Liver (tissue), 9 donors: ENCODE results near the gene UBASH3B. TPM values are rescaled to one million over a fixed set of nuclear protein-coding genes. Genes with fewer than 3 reads are reported as not detected.

Source experiments
- DNase-seq: peaks from one replicate; pipeline ENCODE4 v3.0.0-alpha.2; 2017; ENCODE audit warnings: low spot score
- H3K27ac ChIP-seq, 2 donors: one replicate each; pipeline ENCODE4 v1.7.0; 2013; ENCODE audit warnings: inconsistent platforms in 2 of 2, low read length in 2 of 2, control low read depth in 1 of 2, low read depth in 1 of 2, mild to moderate bottlenecking in 1 of 2
- H3K27me3 ChIP-seq, 4 donors: one replicate each; pipeline versions ENCODE4 v1.6.1 to v1.7.0; 2013; ENCODE audit warnings: low read length in 3 of 4, inconsistent platforms in 1 of 4, mild to moderate bottlenecking in 1 of 4, moderate library complexity in 1 of 4; ENCODE audit not compliant: control insufficient read depth in 4 of 4, insufficient read depth in 4 of 4
- H3K36me3 ChIP-seq, 4 donors: one replicate each; pipeline versions ENCODE4 v1.6.1 to v1.7.0; 2013; ENCODE audit warnings: low read length in 3 of 4, mild to moderate bottlenecking in 3 of 4, low read depth in 1 of 4, moderate library complexity in 1 of 4; ENCODE audit not compliant: control insufficient read depth in 4 of 4, insufficient read depth in 3 of 4
- H3K4me1 ChIP-seq, 4 donors: one replicate each; pipeline versions ENCODE4 v1.6.1 to v1.7.0; 2013; ENCODE audit warnings: low read length in 3 of 4, mild to moderate bottlenecking in 3 of 4, moderate library complexity in 1 of 4; ENCODE audit not compliant: control insufficient read depth in 4 of 4, insufficient read depth in 4 of 4
- H3K4me3 ChIP-seq, 3 donors: one replicate each; pipeline versions ENCODE4 v1.6.1 to v1.7.0; 2013; ENCODE audit warnings: low read length in 3 of 3, control low read depth in 1 of 3, low read depth in 1 of 3, mild to moderate bottlenecking in 1 of 3
- H3K9ac ChIP-seq, 2 donors: one replicate each; pipeline ENCODE4 v1.7.0; 2013; ENCODE audit warnings: low read length in 2 of 2, mild to moderate bottlenecking in 2 of 2, moderate library complexity in 2 of 2, control low read depth in 1 of 2, low read depth in 1 of 2
- H3K9me3 ChIP-seq, 4 donors: one replicate each; pipeline versions ENCODE4 v1.6.1 to v1.7.0; 2013; ENCODE audit warnings: low read length in 3 of 4; ENCODE audit not compliant: control insufficient read depth in 4 of 4
- CTCF ChIP-seq: fragments of 150-350 bp; IDR thresholded peaks from 2 replicates; pipeline ENCODE4 v1.5.1; 2017; ENCODE audit warnings: improper control_type of control experiment, low read depth, low read length; ENCODE audit not compliant: missing input control
- EGR1 ChIP-seq, 2 donors: IDR thresholded peaks; 2 replicates each; pipeline ENCODE4 v1.6.1; 2016 to 2018; ENCODE audit warnings: antibody characterized with exemption in 2 of 2, low read depth in 2 of 2
- FOXA1 ChIP-seq: IDR thresholded peaks from 2 replicates; pipeline ENCODE4 v1.6.1; 2016; ENCODE audit warnings: antibody characterized with exemption
- FOXA2 ChIP-seq: IDR thresholded peaks from 2 replicates; pipeline ENCODE4 v1.6.1; 2016; ENCODE audit warnings: antibody characterized with exemption
- GABPA ChIP-seq, 2 donors: IDR thresholded peaks in 1 of 2; conservative IDR thresholded peaks in 1 of 2; 2 replicates each; pipeline ENCODE4 v1.6.1; 2016; ENCODE audit warnings: antibody characterized with exemption in 2 of 2, mild to moderate bottlenecking in 1 of 2, moderate library complexity in 1 of 2
- HNF4A ChIP-seq, 2 donors: conservative IDR thresholded peaks; 2 replicates each; pipeline ENCODE4 v1.6.1; 2016; ENCODE audit warnings: antibody characterized with exemption in 2 of 2, mild to moderate bottlenecking in 2 of 2
- HNF4G ChIP-seq: IDR thresholded peaks from 2 replicates; pipeline ENCODE4 v1.6.1; 2016; ENCODE audit warnings: antibody characterized with exemption
- JUND ChIP-seq, 2 donors: IDR thresholded peaks; 2 replicates each; pipeline ENCODE4 v1.6.1; 2016; ENCODE audit warnings: antibody characterized with exemption in 2 of 2
- NR2F2 ChIP-seq: IDR thresholded peaks from 2 replicates; pipeline ENCODE4 v1.6.1; 2016; ENCODE audit warnings: antibody characterized with exemption
- RAD21 ChIP-seq, 2 donors: IDR thresholded peaks; 2 replicates each; pipeline ENCODE4 v1.6.1; 2016; ENCODE audit warnings: antibody characterized with exemption in 2 of 2, mild to moderate bottlenecking in 2 of 2
- REST ChIP-seq: IDR thresholded peaks from 2 replicates; pipeline ENCODE4 v1.6.1; 2016; ENCODE audit warnings: antibody characterized with exemption, mild to moderate bottlenecking
- RXRA ChIP-seq, 2 donors: IDR thresholded peaks; 2 replicates each; pipeline ENCODE4 v1.6.1; 2017 to 2018; ENCODE audit warnings: antibody characterized with exemption in 2 of 2, mild to moderate bottlenecking in 1 of 2
- SP1 ChIP-seq: IDR thresholded peaks from 2 replicates; pipeline ENCODE4 v1.6.1; 2018; ENCODE audit warnings: antibody characterized with exemption, mild to moderate bottlenecking
- TAF1 ChIP-seq: conservative IDR thresholded peaks from 2 replicates; pipeline ENCODE4 v1.6.1; 2016; ENCODE audit warnings: antibody characterized with exemption, mild to moderate bottlenecking
- YY1 ChIP-seq: IDR thresholded peaks from 2 replicates; pipeline ENCODE4 v1.6.1; 2016; ENCODE audit warnings: antibody characterized with exemption, mild to moderate bottlenecking
- ZBTB33 ChIP-seq: IDR thresholded peaks from 2 replicates; pipeline ENCODE4 v1.6.1; 2016; ENCODE audit warnings: antibody characterized with exemption
- WGBS: extraction: QIAGEN DNeasy Blood & Tissue Kit; methylation state at CpG from one replicate; pipeline ENCODE4 v1.1.7; 2013; 5-methylcytosine and 5-hydroxymethylcytosine counted together
- polyA plus RNA-seq, 2 donors: library from polyadenylated mRNA; stranded (reverse) in 1 of 2; unstranded in 1 of 2; fragments of 200-250 nt in 1 of 2; fragments of >200 nt in 1 of 2; fragmentation: Nextera tagmentation in 1 of 2; extraction: Ambion mirVana in 1 of 2; gene quantifications; one replicate each; pipeline versions ENCODE4 v1.2.1 to v1.2.3, GENCODE V29; 2013 to 2015
- total RNA-seq, 2 donors: library from RNA; depleted of rRNA; stranded (reverse); fragments of >200 nt; gene quantifications; one replicate each; pipeline ENCODE4 v1.2.3, GENCODE V29; 2014
- TF ChIP-seq, protein P1 (sequence below): IDR thresholded peaks from 2 replicates; pipeline ENCODE4 v1.6.1; 2016; ENCODE audit warnings: antibody characterized with exemption
- TF ChIP-seq, protein P2 (sequence below): IDR thresholded peaks from 2 replicates; pipeline ENCODE4 v1.6.1; 2016; ENCODE audit warnings: antibody characterized with exemption
- donor health status: healthy.
- donor health status: healthy.
- donor health status: healthy.
- donor health status: healthy.
- donor health status: healthy.

Gene UBASH3B
- total and polyA plus RNA-seq, 4 donors: 0.48 to 5.5 (median 2.5) TPM

DNA sequence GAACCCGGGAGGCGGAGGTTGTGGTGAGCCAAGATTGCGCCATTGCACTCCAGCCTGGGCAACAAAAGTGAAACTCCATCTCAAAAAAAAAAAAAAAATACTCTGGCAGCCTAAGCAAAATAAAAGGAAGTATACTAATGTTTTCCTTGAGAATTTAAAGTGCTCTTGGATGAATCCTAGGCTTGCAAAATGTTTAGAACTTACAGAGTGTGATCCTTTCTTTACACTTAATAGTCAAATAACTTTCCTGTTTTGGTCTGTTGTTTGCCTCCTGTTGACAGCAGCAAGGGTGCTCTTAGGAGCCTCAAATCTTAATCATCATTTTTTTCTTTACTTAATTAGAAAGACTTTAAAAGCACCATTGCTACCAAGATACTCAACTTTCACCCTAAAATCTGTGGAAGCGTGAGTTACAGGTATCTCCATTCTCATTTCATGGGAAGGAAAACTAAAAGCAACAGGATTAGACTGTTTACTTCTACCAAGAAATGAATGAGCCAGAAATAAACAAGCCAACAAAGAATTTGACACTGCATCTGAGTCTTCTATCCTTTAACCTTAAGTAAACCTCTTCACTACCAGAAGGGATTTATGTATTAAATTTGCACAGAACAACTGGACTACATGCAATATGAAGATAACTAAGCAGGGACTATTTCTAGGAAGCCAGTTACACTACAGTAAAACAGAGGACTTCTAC lies 144.0 kb downstream of the UBASH3B start:
- 69% methylated on average over 4 of the region's 4 CpGs for WGBS
- no peak overlapping the region for H3K4me3 ChIP-seq
- H3K9ac ChIP-seq: no peak overlapping the region
- DNase-seq: no peak
- H3K27ac ChIP-seq: no peak overlapping the region
- no peaks in the 10 kb centered on the region for H3K27me3 ChIP-seq
- no peaks in the 10 kb centered on the region for H3K36me3 ChIP-seq
- no peak for TF ChIP-seq FOXA2
- TF ChIP-seq, protein P1, sequence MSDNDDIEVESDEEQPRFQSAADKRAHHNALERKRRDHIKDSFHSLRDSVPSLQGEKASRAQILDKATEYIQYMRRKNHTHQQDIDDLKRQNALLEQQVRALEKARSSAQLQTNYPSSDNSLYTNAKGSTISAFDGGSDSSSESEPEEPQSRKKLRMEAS: no peak
- TF ChIP-seq HNF4A (conservative IDR thresholded peaks at IDR 0.05): no peak
- TF ChIP-seq FOXA1: no peak
- TF ChIP-seq JUND (IDR thresholded peaks at IDR 0.05): no peak
- TF ChIP-seq YY1: no peak
- TF ChIP-seq TAF1: no peak
- no peak for TF ChIP-seq CTCF
- H3K9me3 ChIP-seq: no peaks in the 10 kb centered on the region
- H3K4me1 ChIP-seq: no peaks in the 10 kb centered on the region

- H3K27ac ChIP-seq: no peak overlapping the region
- WGBS: 93% methylated on average over 5 of the region's 5 CpGs
- H3K4me1 ChIP-seq: no peaks in the 10 kb centered on the region
- H3K9ac ChIP-seq: no peak overlapping the region
- H3K4me3 ChIP-seq: no peak overlapping the region
- DNase-seq: no peak
- H3K27me3 ChIP-seq: no peaks in the 10 kb centered on the region
- no peaks in the 10 kb centered on the region for H3K36me3 ChIP-seq
- H3K9me3 ChIP-seq: no peaks in the 10 kb centered on the region
- no peak for TF ChIP-seq RXRA (IDR thresholded peaks at IDR 0.05)
- no peak for TF ChIP-seq REST
- no peak for TF ChIP-seq RAD21 (IDR thresholded peaks at IDR 0.05)
- TF ChIP-seq FOXA1: no peak
- TF ChIP-seq FOXA2: no peak
- no peak for TF ChIP-seq NR2F2
- TF ChIP-seq HNF4G: no peak
- no peak for TF ChIP-seq ZBTB33
- TF ChIP-seq, protein P2, sequence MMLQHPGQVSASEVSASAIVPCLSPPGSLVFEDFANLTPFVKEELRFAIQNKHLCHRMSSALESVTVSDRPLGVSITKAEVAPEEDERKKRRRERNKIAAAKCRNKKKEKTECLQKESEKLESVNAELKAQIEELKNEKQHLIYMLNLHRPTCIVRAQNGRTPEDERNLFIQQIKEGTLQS: no peak
- no peak for TF ChIP-seq YY1
- no peak for TF ChIP-seq CTCF
- TF ChIP-seq, protein P1: no peak
- TF ChIP-seq JUND (IDR thresholded peaks at IDR 0.05): no peak
- no peak for TF ChIP-seq SP1
- TF ChIP-seq HNF4A (conservative IDR thresholded peaks at IDR 0.05): no peak
- no peak for TF ChIP-seq EGR1 (IDR thresholded peaks at IDR 0.05; ENCODE audit: low read depth in 2 of 2)
- TF ChIP-seq TAF1: no peak
- no peak for TF ChIP-seq GABPA (IDR thresholded peaks at IDR 0.05 in 1 of 2, conservative IDR thresholded peaks at IDR 0.05 in 1 of 2)
These were observed 147.4 kb downstream of the UBASH3B start for GRCh38 chr11:122802876-122803275.
